Gastrocnemius medialis (tissue), 4 donors: Measurements from ENCODE around the gene ADAM17.

Experiments used
- CTCF ChIP-seq, 5 experiments: fragments of 450-650 bp in 3 of 5; fragments of 200-600 bp in 2 of 5; sonication (generic) in 2 of 5; IDR thresholded peaks in 4 of 5; conservative IDR thresholded peaks in 1 of 5; 1 replicate in 4 of 5; 2 replicates in 1 of 5; pipeline ENCODE4 v1.5.1; 2016 to 2019; ENCODE audit warnings: antibody characterized with exemption in 5 of 5, mild to moderate bottlenecking in 3 of 5, moderate library complexity in 3 of 5
- POLR2A ChIP-seq, 2 donors: fragments of 450-650 bp; IDR thresholded peaks; one replicate each; pipeline ENCODE4 v1.6.1; 2017; ENCODE audit warnings: antibody characterized with exemption in 2 of 2, mild to moderate bottlenecking in 2 of 2, moderate library complexity in 2 of 2

DNA sequence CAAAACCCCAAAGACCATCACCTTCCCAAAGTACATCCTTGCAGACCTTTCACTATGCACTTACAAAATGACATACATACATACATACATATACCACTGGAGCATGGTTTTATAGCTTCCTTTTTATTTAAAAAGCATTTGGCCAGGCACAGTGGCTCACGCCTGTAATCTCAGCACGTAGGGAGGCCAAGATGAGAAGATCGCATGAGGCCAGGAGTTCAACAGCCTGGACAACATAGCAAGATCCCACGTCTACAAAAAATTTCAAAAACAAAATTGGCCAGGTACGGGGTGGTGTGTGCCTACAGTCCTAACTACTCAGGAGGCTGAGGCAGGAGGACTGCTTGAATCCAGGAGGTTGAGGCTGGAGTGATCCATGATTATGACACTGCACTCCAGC lies 29.9 kb upstream of the ADAM17 start:
- TF ChIP-seq CTCF (IDR thresholded peaks at IDR 0.05 in 4 of 5, conservative IDR thresholded peaks at IDR 0.05 in 1 of 5) = no peak
- TF ChIP-seq POLR2A (IDR thresholded peaks at IDR 0.05) = no peak
